ENCODE measurements around the gene PALMD. TPM values are rescaled to one million over a fixed set of nuclear protein-coding genes. Genes with fewer than 3 reads are reported as not detected.

The PALMD gene
- total and polyA plus RNA-seq, 2 of the 8 experiments (the other 6 are each of a cell fraction or from before 2014, with no cell fraction given), result not detected

GRCh38 chr1:99613716-99614115 lies 32.2 kb upstream of the PALMD start (continued):
- no peak for TF ChIP-seq CHD7 (IDR thresholded peaks at IDR 0.05; ENCODE audit: insufficient replicate concordance, low read length)
- TF ChIP-seq POLR2A (IDR thresholded peaks at IDR 0.05; ENCODE audit: control extremely low read depth in 1 of 2, low read depth in 2 of 2, low read length in 2 of 2), result no peak
- TF ChIP-seq KDM4A (IDR thresholded peaks at IDR 0.05; ENCODE audit: low read depth, low read length, severe bottlenecking), result no peak
